ENCODE measurements around the gene CINP. TPM values are rescaled to one million over a fixed set of nuclear protein-coding genes. Genes with fewer than 3 reads are reported as not detected.

CINP gene
- total and polyA plus RNA-seq, 2 of the 13 experiments (the other 11 are each of a cell fraction or from before 2014, with no cell fraction given), result 32.8 to 42.8 TPM

GRCh38 chr14:102304611-102305506, 57.8 kb downstream of the CINP start, which contains the start of gene MOK (continued):
- TF ChIP-seq PRDM4 (CRISPR knock-in tag; IDR thresholded peaks at IDR 0.05; ENCODE audit: borderline replicate concordance), result no peak
- peak; percentile 66 for TF ChIP-seq HNRNPK (IDR thresholded peaks at IDR 0.05; ENCODE audit: low read depth, low read length, poor library complexity, severe bottlenecking)
- no peak for TF ChIP-seq PRDM10 (CRISPR knock-in tag; IDR thresholded peaks at IDR 0.05; ENCODE audit: low read depth)
- TF ChIP-seq ZNF264 (CRISPR knock-in tag; IDR thresholded peaks at IDR 0.05), result 0 out of 2 replicates have a peak, but pooled peaks have one; percentile 28
- peak; percentile 71 for TF ChIP-seq ZNF687 (CRISPR knock-in tag; IDR thresholded peaks at IDR 0.05)
- no peak for TF ChIP-seq IRX3 (CRISPR knock-in tag; IDR thresholded peaks at IDR 0.05; ENCODE audit: borderline replicate concordance, low read depth)
- 0 out of 2 replicates have a peak, but pooled peaks have one; percentile 32 for TF ChIP-seq CEBPG (CRISPR knock-in tag; IDR thresholded peaks at IDR 0.05)
- TF ChIP-seq IRF2 (CRISPR knock-in tag; IDR thresholded peaks at IDR 0.05), result peak; percentile 59; the same call in 1 of the 2 replicates
- TF ChIP-seq TARDBP (CRISPR knock-in tag; IDR thresholded peaks at IDR 0.05), result peak; percentile 68; the same call in 1 of the 2 replicates
- TF ChIP-seq MXD1 (CRISPR knock-in tag; IDR thresholded peaks at IDR 0.05), result peak; percentile 66; the same call in 1 of the 2 replicates
- TF ChIP-seq ATM (IDR thresholded peaks at IDR 0.05; ENCODE audit: borderline replicate concordance), result no peak
- TF ChIP-seq LBX2 (CRISPR knock-in tag; IDR thresholded peaks at IDR 0.05; ENCODE audit: borderline replicate concordance), result no peak
- no peak for TF ChIP-seq NAIF1 (CRISPR knock-in tag; IDR thresholded peaks at IDR 0.05; ENCODE audit: borderline replicate concordance)
- no peak for TF ChIP-seq ZNF792 (CRISPR knock-in tag; IDR thresholded peaks at IDR 0.05)
- TF ChIP-seq AHR (CRISPR knock-in tag; IDR thresholded peaks at IDR 0.05), result peak; percentile 53; the same call in 1 of the 2 replicates
- peak; percentile 38; the same call in 1 of the 2 replicates for TF ChIP-seq MTA1 (CRISPR knock-in tag; IDR thresholded peaks at IDR 0.05; ENCODE audit: borderline replicate concordance)
- TF ChIP-seq ZNF616 (CRISPR knock-in tag; IDR thresholded peaks at IDR 0.05; ENCODE audit: low read depth), result no peak
